ENCODE measurements around the gene ARSJ.

Gene ARSJ

GRCh38 chr4:113899271-113900070 lies 80.0 kb downstream of the ARSJ start:
- DNase-seq (ENCODE audit: low spot score) = no peak

GRCh38 chr4:113893546-113893945 lies 85.9 kb downstream of the ARSJ start:
- no peak for DNase-seq (ENCODE audit: low spot score)

- no peak for DNase-seq (ENCODE audit: low spot score)
These were observed 91.4 kb downstream of the ARSJ start for GRCh38 chr4:113888006-113888405.

GRCh38 chr4:113885291-113885690 lies 94.2 kb downstream of the ARSJ start:
- DNase-seq (ENCODE audit: low spot score) = no peak

- DNase-seq (ENCODE audit: low spot score) = no peak
These were observed 94.8 kb downstream of the ARSJ start for GRCh38 chr4:113884655-113885054.

GRCh38 chr4:113882668-113883067 lies 96.8 kb downstream of the ARSJ start:
- no peak for DNase-seq (ENCODE audit: low spot score)

GRCh38 chr4:113881256-113881655 lies 98.2 kb downstream of the ARSJ start:
- no peak for DNase-seq (ENCODE audit: low spot score)

GRCh38 chr4:113880240-113881028 lies 99.0 kb downstream of the ARSJ start:
- DNase-seq (ENCODE audit: low spot score) = no peak

- no peak for DNase-seq (ENCODE audit: low spot score)
These were observed 100.8 kb downstream of the ARSJ start for GRCh38 chr4:113878668-113879067.

GRCh38 chr4:113874480-113874879 lies 105.0 kb downstream of the ARSJ start:
- no peak for DNase-seq (ENCODE audit: low spot score)

GRCh38 chr4:113873508-113873907 lies 105.9 kb downstream of the ARSJ start:
- DNase-seq (ENCODE audit: low spot score) = no peak

- no peak for DNase-seq (ENCODE audit: low spot score)
These were observed 106.8 kb downstream of the ARSJ start for GRCh38 chr4:113872426-113873260.

GRCh38 chr4:113871080-113871479 lies 108.4 kb downstream of the ARSJ start:
- no peak for DNase-seq (ENCODE audit: low spot score)

- no peak for DNase-seq (ENCODE audit: low spot score)
These were observed 109.6 kb downstream of the ARSJ start for GRCh38 chr4:113869743-113870375.

- no peak for DNase-seq (ENCODE audit: low spot score)
These were observed 112.8 kb downstream of the ARSJ start for GRCh38 chr4:113866611-113867010.

GRCh38 chr4:113858924-113859323 lies 120.5 kb downstream of the ARSJ start:
- no peak for DNase-seq (ENCODE audit: low spot score)

- no peak for DNase-seq (ENCODE audit: low spot score)
These were observed 127.6 kb downstream of the ARSJ start for GRCh38 chr4:113851816-113852215.

All from AG20443 (cell line).